GM13977 (cell line): ENCODE data around the gene C3orf22.

ENCODE experiments used
- DNase-seq: peaks from one replicate; pipeline ENCODE4 v3.0.0; 2012; ENCODE audit warnings: low spot score
- in situ Hi-C: fragments of 300-500 bp; cut with MboI; formaldehyde crosslinking; loops from one replicate; pipeline ENCODE4 v1.12.0; 2022; ENCODE audit warnings: low sequenced_read_pairs, low pct_unique_long_range_greater_than_20kb, mixed read lengths, inconsistent platforms; ENCODE audit not compliant: unreplicated experiment
- TF ChIP-seq, protein P1 (sequence below): IDR thresholded peaks from 2 replicates; pipeline ENCODE4 v1.5.1; 2012; ENCODE audit warnings: mild to moderate bottlenecking, control low read depth; ENCODE audit not compliant: insufficient read depth; ENCODE audit errors: extremely low read depth, missing control alignments

Gene C3orf22

DNA sequence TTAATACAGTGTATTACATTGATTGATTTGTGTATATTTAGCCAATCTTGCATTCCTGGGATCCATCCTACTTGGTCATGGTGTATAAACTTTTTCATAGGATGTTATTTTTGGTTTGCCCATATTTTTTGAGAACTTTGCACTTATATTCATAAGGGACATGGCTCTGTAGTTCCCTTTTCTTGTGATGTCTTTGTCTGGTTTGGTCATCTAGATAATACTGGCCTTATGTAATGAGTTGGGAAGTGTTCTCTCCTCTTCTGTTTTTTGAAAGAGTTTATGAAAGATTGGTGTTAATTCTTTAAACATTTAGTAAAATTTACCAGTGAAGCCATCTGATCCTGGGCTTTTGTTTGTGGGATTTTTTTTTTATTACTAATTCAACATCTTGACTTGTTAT, 25.2 kb downstream of the C3orf22 start:
- no peak for DNase-seq

DNA sequence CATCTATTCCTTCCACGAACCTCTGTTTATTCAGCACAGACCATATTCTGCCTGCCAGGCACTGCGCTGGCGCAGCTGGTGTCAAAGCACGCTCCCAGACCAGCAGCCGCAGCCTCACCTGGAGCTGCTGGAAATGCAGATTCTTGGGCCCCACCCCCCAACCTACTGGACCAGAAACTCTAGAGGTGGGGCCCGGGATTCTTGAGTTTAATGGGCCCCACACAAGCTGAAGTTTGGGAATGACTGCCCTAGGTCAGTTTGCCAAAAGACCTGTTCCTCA, 27.7 kb downstream of the C3orf22 start:
- TF ChIP-seq, protein P1, sequence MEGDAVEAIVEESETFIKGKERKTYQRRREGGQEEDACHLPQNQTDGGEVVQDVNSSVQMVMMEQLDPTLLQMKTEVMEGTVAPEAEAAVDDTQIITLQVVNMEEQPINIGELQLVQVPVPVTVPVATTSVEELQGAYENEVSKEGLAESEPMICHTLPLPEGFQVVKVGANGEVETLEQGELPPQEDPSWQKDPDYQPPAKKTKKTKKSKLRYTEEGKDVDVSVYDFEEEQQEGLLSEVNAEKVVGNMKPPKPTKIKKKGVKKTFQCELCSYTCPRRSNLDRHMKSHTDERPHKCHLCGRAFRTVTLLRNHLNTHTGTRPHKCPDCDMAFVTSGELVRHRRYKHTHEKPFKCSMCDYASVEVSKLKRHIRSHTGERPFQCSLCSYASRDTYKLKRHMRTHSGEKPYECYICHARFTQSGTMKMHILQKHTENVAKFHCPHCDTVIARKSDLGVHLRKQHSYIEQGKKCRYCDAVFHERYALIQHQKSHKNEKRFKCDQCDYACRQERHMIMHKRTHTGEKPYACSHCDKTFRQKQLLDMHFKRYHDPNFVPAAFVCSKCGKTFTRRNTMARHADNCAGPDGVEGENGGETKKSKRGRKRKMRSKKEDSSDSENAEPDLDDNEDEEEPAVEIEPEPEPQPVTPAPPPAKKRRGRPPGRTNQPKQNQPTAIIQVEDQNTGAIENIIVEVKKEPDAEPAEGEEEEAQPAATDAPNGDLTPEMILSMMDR = no peak
- in situ Hi-C loops = no loop called here
- no peak for DNase-seq

More for the DNA sequence above, 25.2 kb downstream of the C3orf22 start:
- TF ChIP-seq, protein P1 = no peak
- in situ Hi-C loops = no loop called here

DNA sequence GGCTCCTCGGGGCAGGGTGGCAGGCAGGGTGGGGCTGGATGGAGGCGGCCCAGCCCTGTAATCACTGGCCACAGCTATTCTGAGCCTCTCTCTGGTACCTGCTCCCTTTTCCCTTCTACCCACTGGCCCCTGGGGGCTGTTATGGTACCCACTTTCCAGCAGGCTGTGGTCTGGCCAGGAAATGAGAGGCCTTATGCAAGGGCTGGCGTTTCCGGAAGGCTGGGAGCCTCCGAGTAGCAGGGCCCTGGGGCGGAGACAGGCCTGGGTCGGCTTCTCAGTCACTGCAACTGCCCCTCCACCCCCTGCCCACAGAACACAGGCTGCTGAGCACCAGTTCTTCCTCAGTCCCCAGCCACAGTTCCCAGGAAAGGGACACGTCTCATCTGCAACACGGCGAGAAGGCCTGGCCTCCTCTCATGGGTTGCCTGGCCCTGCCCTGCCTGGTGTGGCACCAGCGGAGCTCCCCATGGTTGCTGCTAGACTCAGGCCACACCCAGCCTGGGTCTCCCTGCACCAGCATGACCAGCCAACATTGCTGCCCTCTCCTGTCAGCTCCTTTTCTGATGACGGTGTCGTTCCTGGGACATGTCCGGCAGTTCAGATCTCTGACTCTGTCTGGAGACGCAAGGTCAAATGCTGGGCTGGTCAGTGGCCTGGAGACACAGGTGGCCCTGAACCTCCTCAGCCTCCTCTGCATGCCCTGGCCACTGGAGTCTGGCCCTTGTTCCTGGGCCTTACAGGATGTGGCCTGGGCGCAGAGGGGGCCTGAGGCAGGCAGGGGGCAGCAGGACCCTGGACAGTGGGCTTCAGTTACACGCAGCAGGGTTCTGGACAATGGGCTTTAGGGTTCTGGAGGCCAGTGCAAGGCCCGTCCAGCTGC, 28.3 kb downstream of the C3orf22 start:
- no peak for DNase-seq
- in situ Hi-C loops = no loop called here
- TF ChIP-seq, protein P1 = no peak

DNA sequence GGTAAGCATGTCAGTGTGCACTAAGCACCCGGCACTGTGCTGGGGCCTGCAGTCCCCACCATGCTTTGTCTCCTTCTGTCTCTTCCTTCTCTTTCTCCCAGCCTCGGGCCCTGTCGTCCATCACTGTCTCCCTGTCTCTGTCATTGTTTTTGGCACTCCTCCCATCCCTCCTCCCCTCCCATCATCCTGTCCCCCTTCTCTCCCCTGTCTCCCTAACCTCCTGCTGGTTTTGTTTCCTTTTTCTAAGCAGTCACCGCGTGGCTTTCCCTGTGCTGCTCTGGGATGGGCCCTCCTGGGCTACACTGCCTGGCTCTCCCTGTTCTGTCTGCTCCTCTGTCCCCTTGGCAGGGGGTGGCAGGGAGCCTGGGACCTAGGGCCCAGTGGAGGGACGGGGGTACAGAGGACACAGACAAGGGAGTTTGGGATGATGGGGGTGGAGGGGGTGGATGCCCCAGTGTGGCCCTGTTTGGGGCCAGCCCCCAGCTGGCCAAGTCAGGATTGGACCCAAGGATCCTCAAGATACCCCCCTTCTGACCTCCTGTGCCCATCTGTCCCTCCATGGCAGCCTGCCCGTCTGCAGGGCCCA, 29.1 kb downstream of the C3orf22 start:
- in situ Hi-C loops = no loop called here
- no peak for DNase-seq

DNA sequence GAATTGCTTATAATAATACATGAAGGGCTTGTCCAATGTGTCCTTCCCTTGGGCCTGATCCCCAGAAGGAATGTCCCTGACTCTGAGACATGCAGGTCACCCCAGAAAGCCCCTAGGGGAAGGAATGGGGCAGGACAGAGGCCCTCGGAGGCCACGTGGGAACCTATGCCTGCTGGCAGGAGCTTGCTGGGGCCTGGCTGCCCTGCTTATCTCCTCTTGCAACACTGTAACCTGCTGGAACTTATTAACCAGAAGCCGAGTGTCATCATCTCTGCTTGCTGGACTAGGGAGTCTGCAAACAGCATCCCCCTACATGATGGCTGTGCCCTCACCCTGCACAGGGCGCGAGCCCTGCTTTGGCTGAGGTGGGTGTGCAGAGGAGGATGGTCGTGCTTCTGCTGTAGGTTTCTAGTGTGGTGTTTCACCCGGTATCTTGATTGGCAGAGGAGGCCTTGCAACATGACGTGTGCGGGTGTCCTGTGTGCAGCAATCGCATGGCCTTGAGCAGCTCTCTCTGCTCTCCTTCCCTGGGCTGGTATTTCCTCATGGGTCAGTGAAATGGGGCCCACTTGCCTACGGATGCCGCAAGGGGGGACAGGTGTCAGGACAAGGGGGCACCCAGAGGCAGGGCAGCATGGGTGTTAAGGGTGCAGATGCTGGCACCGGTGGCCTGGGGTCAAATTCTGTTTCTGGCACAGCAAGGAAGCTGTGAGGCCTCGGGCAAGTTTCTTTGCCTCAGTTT, 29.8 kb downstream of the C3orf22 start:
- TF ChIP-seq, protein P1 = no peak
- DNase-seq = no peak

More for the DNA sequence above, 29.1 kb downstream of the C3orf22 start:
- TF ChIP-seq, protein P1 = no peak

DNA sequence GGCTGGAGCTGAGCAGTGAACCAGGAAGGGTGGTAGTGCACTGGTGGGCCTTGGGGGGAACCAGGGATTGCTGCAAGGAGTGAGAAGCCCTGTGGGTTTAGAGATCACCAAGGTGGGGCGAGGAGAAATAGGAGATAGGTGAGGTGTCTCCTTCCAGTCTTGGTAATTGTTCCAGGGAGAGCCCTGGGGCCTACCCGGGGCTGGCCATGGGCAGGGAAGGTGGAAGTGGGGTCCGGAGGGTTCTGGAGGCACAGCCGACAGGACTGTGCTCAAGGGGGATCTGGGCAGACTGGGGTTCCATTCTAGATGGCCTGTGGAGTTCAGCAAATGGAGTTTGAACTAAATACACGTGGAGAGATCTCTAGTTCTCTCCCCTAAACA, 30.3 kb downstream of the C3orf22 start:
- TF ChIP-seq, protein P1 = no peak
- in situ Hi-C loops = no loop called here
- DNase-seq = no peak

More for the DNA sequence above, 29.8 kb downstream of the C3orf22 start:
- in situ Hi-C loops = no loop called here
